IPS DF 19.7 (cell line): ENCODE measurements around the gene HDX.
"Not testable (repeated sequence)": the region's sequence is repeated elsewhere in the genome, so short reads cannot be mapped to it uniquely, and the experiment has no call there.

ENCODE experiments used
- DNase-seq: peaks from one replicate; pipeline ENCODE4 v3.0.0-alpha.2; 2013; ENCODE audit warnings: low read depth, low spot score

The HDX gene, protein sequence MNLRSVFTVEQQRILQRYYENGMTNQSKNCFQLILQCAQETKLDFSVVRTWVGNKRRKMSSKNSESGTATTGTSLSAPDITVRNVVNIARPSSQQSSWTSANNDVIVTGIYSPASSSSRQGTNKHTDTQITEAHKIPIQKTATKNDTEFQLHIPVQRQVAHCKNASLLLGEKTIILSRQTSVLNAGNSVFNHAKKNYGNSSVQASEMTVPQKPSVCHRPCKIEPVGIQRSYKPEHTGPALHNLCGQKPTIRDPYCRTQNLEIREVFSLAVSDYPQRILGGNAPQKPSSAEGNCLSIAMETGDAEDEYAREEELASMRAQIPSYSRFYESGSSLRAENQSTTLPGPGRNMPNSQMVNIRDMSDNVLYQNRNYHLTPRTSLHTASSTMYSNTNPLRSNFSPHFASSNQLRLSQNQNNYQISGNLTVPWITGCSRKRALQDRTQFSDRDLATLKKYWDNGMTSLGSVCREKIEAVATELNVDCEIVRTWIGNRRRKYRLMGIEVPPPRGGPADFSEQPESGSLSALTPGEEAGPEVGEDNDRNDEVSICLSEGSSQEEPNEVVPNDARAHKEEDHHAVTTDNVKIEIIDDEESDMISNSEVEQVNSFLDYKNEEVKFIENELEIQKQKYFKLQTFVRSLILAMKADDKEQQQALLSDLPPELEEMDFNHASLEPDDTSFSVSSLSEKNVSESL

DNA sequence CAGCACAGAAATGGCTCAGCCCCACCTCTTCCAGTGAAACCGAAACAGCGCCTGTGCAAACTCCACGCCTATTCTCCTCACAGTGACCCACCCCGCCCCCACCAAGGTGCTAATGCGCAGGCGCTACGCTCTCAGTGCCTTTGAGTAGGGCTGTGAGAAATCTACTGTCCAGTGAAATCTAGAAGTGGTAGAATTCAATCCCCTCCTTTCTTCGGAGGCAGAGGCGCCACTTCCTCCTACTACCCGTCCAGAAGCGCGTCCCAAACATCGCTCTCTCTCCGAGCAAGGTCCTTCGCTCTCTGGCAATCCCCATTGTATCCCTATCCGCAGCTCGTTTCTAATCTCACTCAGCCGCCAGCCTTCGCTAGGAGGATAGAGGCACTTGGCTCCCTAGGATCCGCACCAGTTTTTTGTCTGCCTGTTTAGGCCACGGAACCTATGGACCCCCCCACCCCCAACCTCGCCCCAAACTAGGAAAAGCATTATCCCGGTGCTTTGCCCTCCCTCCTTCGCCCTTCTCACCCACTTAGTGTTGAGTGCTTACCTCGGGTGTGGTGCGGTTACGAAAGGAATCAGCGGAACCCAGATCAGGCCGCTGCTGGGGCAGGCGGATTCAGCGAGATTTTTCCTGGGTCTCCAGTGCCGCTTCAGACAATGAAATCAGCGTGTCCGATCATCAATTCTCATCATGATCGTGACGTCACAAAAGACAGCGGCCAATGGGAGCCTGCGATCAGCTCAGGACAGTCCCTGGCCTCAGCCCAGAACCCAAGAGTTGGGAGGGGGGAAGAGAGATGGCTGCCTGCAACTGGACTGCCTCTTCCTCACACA is at the start of gene HDX:
HDX (minus strand) TSS at position 656 of the 831 bp plus-strand sequence. CDS start 27,056 bp downstream, outside the sequence.
- peak; percentile 28 for DNase-seq

DNA sequence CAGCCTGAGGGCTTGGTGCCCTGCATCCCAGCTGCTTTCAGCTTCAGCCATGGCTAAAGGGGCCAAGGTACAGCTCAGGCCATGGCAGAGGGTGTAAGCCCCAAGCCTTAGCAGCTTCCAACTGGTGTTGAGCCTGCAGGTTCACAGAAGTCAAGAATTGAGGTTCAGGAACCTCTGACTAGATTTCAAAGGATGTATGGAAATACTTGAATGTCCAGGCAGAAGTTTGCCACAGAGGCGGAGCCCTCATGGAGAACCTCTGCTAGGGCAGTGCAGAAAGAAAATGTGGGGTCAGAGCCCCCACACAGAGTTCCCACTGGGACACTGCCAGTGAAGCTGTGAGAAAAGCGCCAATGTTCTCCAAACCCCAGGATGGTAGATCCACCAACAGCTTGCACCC is 39.1 kb upstream of the HDX start:
- DNase-seq: not testable (repeated sequence)

DNA sequence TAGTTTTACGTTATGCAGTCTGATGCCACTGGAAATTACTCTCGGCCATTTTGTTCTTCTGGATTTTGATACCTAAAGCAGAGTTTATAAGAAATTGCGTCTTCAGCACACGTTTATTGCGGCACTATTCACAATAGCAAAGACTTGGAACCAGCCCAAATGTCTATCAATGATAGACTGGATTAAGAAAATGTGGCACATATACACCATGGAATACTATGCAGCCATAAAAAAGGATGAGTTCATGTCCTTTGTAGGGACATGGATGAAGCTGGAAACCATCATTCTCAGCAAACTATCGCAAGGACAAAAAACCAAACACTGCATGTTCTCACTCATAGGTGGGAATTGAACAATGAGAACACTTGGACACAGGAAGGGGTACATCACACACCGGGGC is 35.4 kb upstream of the HDX start:
- not testable (repeated sequence) for DNase-seq

DNA sequence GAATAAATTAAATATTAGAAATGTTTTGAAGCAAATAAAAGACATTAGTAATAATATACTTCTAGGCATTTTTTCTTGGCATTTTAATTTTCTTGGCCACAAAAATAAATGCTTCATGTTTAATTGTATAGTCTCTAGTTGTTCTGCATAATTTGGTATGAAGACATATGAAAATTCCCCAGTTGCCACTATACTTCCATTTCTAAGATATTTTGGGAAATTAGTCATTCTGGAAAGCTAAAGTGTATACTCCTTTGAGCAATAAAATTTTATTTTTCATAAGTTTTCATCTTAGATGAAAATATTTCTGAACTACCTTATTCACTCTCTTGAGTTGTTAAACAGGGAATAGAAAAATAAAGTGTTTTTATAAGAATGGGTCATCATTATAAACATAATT is 13.8 kb downstream of the HDX start:
- no peak for DNase-seq

DNA sequence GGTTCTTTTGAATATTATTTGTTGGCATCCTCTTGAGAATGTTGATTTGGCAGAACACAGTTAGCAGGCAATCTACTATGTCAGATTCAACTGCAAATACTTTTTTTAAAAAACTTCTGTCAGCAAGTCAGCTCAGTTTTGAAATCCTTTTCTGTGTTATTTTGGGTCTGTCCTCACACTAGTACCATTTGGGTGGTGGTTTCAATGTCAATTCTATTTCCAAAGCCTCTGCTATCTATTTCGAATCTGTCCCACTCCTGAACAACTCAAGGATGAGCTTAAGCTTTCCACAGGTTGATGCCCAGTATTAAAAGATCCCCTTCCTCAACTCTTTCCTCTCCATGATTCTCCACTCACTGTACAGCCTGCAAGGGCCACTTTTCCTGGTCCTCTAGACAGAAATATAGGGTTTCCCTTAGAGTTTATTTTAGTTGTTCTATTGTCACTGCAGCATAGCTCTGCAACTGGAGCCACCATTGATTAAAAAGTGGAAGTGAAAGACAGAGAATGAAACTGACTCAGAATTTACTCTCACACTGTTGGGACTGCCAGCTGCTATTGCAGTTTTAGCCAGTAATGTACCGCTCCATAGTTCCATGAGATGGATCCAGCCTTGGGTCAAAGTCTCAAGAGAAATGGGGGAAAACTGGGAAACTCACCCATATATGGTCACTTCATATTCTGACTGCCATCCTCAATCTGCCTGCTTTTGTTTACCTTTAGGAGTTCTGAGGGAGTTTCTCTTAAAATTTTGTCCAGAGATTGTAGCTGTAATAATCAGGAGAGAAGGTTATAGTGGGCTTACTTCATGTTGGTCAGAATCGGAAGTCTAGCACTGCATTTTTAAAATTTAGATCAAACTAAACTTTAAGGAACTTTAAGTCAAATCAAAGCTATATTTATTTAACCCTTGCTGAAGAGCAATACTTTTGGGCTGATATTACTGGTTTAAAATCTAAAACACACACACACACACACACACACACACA is 14.6 kb downstream of the HDX start:
- DNase-seq: no peak

DNA sequence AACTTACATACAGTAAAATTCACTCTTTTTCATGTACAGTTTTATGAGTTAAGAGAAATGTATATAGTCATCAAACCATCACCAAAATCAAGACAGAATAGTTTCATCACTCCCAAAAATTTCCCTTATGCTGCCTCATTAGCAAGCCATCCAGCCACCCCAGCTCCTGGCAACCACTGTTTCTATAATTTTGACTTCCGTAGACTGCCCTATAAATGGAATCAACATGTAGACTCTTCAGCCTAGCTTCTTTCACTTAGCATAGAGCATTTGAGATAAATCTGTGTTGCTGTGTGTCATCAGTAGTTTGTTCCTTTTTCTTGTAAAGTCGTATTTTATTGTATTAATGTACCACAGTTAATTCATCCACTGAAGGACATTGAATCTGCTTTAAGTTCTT is 23.2 kb downstream of the HDX start:
- DNase-seq: no peak

DNA sequence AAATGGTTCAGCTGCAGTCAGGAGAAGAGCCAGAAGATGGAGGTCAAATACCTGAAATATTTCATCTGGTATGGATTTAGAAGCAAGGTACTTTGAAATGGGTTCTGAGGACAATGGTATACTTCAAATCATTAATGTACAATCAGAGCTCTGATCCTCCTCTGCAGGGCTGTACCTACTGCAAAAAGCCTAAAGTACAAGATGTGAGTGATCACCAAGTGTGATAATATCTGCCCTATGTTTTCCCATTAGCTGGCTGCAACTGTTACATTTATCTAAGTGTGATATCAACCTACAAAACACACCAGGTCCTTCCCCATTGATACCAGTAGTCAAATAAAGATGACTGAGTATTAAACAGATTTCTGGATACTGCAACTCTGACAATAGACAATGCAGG is 25.1 kb downstream of the HDX start:
- DNase-seq: no peak

DNA sequence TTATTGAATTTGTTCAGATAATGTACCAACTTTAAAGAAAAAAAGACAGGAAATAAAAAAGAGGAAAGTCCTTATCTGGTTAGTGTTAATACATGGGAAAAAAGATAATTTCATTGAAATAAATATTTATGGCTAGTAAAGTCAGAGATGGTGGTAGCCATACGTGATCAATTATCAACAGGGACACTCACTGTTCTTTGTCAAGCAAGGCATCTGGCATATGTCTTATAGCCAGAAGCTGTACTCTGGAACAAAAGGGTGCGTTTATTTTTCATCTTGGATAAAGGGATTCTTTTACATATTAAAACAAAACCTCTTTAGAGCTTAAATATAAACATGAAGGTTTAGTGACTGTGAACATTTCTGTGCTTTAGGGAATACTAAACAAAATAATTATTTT is 26.7 kb downstream of the HDX start:
- DNase-seq: no peak

DNA sequence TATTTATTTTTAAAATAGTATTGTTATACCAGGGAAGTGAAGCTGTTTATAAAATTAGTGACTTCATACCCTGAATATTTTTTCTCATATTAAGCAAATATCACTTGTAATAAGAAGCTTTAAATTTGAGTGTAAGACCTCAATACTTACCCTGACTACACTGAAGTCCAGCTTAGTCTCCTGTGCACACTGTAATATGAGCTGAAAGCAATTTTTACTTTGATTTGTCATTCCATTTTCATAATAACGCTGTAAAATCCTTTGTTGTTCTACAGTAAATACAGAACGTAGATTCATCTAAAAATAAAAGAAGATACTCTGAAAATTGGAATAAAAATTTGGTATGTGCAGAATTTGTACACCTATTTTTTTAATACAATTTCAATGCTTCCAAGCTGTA is 27.2 kb downstream of the HDX start:
- DNase-seq: no peak

DNA sequence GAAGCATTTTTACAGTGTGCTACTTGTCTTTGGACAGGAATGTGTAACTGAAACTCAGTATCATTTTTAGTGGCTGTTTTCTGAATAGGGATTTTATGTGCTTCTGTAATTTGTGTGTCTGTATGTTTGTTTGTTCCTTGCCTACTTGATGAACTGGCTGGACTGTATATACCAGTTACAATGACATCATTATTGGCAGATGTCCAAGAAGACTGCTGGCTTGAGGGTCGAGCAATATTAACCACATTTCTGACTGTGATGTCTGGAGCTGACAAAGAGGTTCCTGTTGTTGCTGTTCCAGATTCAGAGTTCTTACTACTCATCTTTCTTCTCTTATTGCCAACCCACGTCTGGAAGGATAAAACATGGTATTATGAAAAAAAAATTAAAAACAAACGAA is 33.0 kb downstream of the HDX start:
- DNase-seq: no peak

DNA sequence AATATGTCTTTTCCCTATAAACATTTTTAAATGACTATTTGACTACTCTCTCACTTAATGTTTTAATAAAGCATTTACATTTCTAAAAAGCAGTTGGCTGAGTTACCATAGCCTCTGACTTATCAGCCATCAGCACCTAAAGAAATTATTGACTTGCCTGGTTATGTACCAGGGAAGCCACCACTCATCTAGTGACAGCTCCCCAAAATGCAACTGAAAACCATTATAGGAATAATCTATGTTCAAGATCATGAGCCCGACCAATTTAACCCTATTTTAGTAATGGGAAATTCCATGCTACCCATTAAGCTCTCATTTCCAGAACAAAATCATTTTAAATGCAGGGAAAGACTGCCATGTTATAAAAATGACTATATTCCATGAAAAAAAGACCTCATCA is 34.4 kb downstream of the HDX start:
- DNase-seq: no peak

DNA sequence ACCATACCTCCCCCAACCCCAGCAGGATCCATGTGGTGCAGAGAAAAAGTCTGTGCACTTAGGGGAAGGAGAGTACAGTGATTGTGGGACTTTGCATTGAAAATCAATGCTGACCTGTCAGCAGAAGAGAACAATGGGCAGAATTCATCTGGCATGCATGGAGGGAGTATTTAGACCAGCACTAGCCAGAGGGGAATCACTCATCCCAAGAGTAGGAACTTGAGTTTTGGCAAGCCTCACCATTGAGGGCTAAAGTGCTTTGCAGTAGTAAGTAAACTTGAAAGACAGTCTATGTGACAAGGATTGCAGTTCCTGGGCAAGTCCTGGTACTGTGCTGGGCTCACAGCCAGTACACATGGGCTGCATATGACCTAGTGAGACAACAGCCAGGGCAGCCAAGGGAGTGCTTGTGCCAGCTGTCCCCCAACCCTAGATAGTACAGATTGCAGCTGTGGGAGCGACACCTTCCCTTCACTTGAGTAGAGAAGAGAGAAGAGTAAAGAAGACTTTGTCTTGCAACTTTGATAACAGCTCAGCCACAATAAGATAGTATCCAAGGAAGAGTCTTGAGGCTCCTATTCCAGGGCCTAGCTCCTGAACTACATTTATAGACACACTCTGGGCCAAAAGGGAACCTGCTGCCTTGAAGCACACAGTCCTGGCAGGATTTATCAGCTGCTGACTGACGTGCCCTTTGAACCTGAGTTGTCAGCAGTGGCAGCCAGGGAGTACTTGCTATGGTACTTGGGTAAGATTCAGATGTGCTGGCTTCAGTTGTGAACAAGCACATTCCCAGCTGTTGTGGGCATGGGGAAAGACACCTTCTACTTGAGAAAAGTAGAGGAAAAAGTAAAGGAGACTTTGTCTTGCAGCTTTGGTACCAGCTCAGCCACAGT is 48.7 kb downstream of the HDX start:
- DNase-seq: no peak

DNA sequence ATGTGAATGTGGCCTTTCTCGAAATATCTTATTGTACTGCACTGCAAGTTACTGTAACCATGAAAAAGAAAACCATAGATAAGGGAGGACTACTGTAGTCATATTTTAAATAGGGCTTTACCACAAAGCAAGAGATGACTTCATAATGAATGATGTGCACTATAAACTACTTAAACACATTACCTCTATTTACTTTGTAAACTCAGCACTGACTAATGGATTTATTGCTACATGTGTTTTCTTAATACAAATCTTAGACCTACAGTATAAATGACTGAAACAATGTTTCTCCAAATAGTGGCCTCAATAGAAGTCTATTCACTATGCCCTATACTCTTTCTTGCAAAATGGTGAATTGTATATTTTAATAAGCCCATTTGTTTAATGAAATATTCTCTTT is 61.1 kb downstream of the HDX start:
- DNase-seq: no peak

DNA sequence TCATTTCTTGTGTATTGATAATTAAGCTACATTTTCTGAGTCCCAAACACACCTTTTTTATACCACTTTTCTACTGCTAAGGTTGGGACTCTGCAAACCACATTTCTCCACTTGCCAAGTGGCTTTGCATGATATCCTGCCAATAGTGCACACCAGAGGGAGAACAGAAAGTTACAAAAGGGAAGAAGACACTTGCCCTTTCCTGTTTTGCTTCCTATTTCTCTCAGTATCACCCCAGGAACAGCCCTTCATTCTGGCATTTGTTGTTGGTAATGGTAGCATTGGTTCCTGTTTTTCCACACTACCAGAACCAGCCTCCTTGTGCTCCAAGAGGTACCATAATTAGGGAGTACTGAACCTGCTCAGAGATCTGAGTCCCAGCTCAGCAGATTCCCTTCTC is 87.1 kb downstream of the HDX start:
- no peak for DNase-seq

DNA sequence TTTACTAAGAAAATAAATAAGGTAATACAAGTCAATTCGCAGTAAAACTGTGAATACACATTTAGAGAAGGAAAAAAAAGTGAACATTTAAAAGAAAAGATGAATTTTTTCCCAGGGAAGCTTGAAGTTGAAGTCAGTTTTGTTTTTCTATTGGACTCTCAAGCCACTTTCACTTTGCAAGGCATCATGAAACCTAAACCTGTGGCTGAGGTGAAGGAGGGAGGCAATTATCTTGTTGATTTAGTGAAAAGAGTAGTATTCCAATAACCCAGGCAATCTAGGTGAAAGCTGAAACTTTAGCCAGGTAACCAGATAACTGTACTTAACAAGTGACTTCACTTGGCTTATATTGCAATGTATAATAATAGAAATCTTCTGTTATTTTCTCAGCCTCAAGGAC is 138.6 kb downstream of the HDX start:
- no peak for DNase-seq

DNA sequence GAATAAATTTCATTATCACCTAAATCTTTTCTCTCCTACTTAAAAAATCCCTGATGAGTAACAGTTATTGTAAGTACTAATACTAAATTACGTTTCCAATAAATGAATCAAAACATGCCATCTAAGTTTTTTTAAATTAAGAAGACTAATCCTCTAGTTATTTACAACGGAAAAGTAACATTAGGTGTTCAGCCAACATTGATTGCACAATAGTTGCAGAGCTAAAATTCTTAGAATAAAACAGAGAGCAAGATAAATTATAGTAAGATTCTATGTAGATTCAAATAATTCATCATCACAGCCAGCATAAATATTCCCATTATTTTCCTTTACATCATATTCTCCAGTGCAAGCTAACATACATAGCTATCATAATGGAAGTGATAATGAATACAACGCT is 139.2 kb downstream of the HDX start:
- no peak for DNase-seq

DNA sequence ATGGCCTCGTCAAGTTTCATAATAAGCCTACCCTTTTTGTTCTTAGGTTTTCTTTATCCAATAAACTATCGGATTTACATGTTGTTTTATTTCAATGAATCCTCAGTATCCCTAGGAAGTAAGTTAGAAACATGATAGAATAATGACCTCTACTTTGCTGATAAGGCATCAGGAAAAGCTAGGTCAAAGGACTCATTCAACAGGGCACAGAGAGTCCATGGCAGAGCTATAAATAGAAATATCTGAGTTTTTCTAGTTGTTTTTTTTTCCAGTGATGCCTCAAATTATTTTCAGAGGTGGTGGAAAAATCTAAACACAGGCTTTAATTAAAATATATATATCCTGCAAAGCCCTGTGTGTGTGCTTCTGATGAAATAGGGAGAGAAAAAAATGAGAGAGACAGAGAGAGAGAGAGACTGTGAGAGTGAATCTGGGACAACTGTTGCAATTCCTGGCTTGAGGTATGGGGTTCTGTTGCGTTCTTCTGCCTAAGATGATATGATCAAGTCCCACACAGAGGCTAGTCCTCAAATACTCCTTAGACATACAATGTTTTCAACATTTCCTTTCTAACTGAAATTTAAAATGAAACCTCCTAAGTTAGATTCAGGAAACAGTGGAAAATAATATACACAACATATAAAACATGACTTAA is 139.9 kb downstream of the HDX start:
- no peak for DNase-seq

DNA sequence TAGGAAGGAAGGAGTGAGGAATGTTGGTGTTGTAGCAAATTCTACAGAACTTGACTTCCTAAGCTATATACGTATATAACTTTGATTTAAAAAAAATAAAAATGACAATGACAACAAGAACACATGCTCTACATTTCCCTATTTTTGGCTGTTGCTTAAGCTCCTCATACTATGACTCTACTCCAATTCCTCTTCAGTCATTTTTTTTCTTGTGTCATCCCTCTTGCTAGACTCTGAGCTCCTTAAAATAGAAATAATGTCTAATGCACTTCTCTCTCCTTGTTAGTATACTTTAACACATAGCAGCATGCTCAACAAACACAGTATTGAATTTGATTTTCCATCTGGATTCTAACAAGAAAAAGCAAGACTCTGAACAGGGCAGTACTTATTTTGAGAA is 144.0 kb downstream of the HDX start:
- no peak for DNase-seq

DNA sequence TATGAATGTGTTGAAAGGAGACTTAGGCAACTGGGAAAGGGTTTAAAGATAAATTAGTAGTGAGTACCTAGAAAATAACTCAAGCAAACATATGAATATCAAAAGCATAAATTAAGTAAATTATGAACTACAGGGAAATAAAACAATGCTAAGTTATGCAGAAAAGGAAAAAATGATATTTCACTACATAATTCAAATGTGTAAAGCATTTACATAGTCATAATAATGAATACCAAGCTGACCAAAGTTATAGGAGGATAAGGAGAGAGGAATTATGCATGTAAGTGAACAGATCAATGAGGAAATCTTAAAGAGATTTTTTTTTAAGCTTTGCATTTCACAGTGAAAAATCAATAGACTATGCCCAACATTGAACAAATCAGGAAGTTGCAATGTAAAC is 145.0 kb downstream of the HDX start:
- DNase-seq: no peak

DNA sequence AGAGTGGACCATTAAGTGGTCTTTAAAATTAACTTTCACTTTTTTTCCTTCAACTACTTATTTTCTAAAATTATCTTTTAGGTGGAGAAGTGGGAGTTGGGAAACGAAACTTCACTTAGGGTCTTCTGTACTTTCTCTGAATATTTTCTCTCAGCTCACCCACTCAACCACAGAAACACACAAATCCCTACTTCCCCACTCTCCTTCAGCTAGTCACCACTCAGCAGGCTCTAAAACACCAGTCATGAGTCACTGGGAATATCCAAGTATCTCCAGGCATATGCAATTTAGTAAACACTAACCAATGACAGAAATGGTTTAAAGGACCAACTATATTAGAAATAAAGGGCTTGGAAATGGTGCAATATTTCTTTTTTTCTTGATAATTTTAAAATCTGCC is 161.3 kb downstream of the HDX start:
- DNase-seq: no peak
